OCI-LY7 (cell line): ENCODE data around the gene DYNAP. TPM values are rescaled to one million over a fixed set of nuclear protein-coding genes. Genes with fewer than 3 reads are reported as not detected.

Experiments used
- BruUV-seq: library from RNA; stranded (reverse); fragments of 400-500 nt; replicated peaks from 2 replicates; lab custom pipeline; 2021; lab: Mats Ljungman, UMichigan
- CTCF ChIA-PET: fragments of 300-600 bp; sonication (Branson Sonifier 250); formaldehyde crosslinking; loops from one replicate; lab custom pipeline; 2022; ENCODE audit warnings: antibody characterized with exemption; ENCODE audit not compliant: unreplicated experiment; lab: Charles Lee
- POLR2A ChIA-PET: fragments of 300-600 bp; sonication (Branson Sonifier 250); formaldehyde crosslinking; loops from one replicate; lab custom pipeline; 2022; ENCODE audit warnings: antibody characterized with exemption; lab: Charles Lee
- DNase-seq: peaks from one replicate; pipeline ENCODE4 v3.0.0-alpha.2; 2015; ENCODE audit warnings: low spot score
- H2AFZ ChIP-seq: fragments of 200-600 bp; sonication (generic), shearing (Covaris generic); 2 replicates; pipeline ENCODE4 v1.6.1; 2014; ENCODE audit warnings: mild to moderate bottlenecking, antibody characterized with exemption, low read length, moderate library complexity
- H3K27ac ChIP-seq: fragments of 200-600 bp; sonication (generic); 2 replicates; pipeline ENCODE4 v1.5.1; 2014; ENCODE audit warnings: mixed run types, low read depth, mild to moderate bottlenecking, moderate library complexity, low read length, inconsistent platforms; ENCODE audit not compliant: poor library complexity, severe bottlenecking
- H3K36me3 ChIP-seq: fragments of 200-600 bp; sonication (generic); 2 replicates; pipeline ENCODE4 v1.6.1; 2014; ENCODE audit warnings: mild to moderate bottlenecking, antibody characterized with exemption, low read length, moderate library complexity, mixed read lengths; ENCODE audit not compliant: insufficient read depth
- H3K4me1 ChIP-seq: fragments of 200-600 bp; sonication (generic); 2 replicates; pipeline ENCODE4 v1.5.1; 2014; ENCODE audit warnings: mild to moderate bottlenecking, low read length; ENCODE audit not compliant: insufficient read depth, poor library complexity, severe bottlenecking
- H3K4me2 ChIP-seq: fragments of 200-600 bp; sonication (generic); 2 replicates; pipeline ENCODE4 v1.6.1; 2014; ENCODE audit warnings: mild to moderate bottlenecking, low read length
- H3K4me3 ChIP-seq: fragments of 200-600 bp; sonication (generic); 2 replicates; pipeline ENCODE4 v1.5.1; 2014; ENCODE audit warnings: mild to moderate bottlenecking, low read depth, low read length; ENCODE audit not compliant: poor library complexity, severe bottlenecking
- H3K79me2 ChIP-seq: fragments of 200-600 bp; sonication (generic); 2 replicates; pipeline ENCODE4 v1.6.1; 2016; ENCODE audit warnings: low read depth, mild to moderate bottlenecking, low read length, moderate library complexity, mixed read lengths; ENCODE audit not compliant: insufficient read depth
- H3K9me2 ChIP-seq: fragments of 200-600 bp; sonication (generic); 2 replicates; pipeline ENCODE4 v1.6.1; 2016; ENCODE audit warnings: mild to moderate bottlenecking, low read length, mixed read lengths; ENCODE audit not compliant: insufficient read depth
- H3K9me3 ChIP-seq: fragments of 200-600 bp; sonication (generic); 2 replicates; pipeline ENCODE4 v1.6.1; 2014; ENCODE audit warnings: mild to moderate bottlenecking, mixed run types, low read length, mixed read lengths
- H4K20me1 ChIP-seq: fragments of 200-600 bp; sonication (generic); 2 replicates; pipeline ENCODE4 v1.6.1; 2014; ENCODE audit warnings: mild to moderate bottlenecking, antibody characterized with exemption, low read length, moderate library complexity, mixed read lengths; ENCODE audit not compliant: insufficient read depth
- EZH2phosphoT487 ChIP-seq: fragments of 200-600 bp; sonication (generic); IDR thresholded peaks from 2 replicates; pipeline ENCODE4 v1.6.1; 2018; ENCODE audit warnings: low read depth, borderline replicate concordance, mild to moderate bottlenecking, mixed run types, antibody characterized with exemption, low read length, moderate library complexity, mixed read lengths
- intact Hi-C: fragments of 100-400 bp; cut with micrococcal nuclease; formaldehyde crosslinking; loops from one replicate; pipeline ENCODE4 v1.10.0; 2022; ENCODE audit not compliant: unreplicated experiment
- total RNA-seq, 2 experiments: library from RNA; depleted of rRNA in 1 of 2; stranded (reverse); fragments of >200 nt in 1 of 2; shearing (Covaris generic) in 1 of 2; gene quantifications; 2 replicates each; pipeline ENCODE4 v1.2.3, GENCODE V29; 2014 to 2022
- TF ChIP-seq, protein P1 (sequence below): fragments of 200-600 bp; sonication (generic); conservative IDR thresholded peaks from 2 replicates; pipeline ENCODE4 v1.5.1; 2014; ENCODE audit warnings: mild to moderate bottlenecking, antibody characterized with exemption, low read length, moderate library complexity, mixed read lengths

Gene DYNAP
- total RNA-seq, 2 experiments from 2014 or later = not detected

DNA sequence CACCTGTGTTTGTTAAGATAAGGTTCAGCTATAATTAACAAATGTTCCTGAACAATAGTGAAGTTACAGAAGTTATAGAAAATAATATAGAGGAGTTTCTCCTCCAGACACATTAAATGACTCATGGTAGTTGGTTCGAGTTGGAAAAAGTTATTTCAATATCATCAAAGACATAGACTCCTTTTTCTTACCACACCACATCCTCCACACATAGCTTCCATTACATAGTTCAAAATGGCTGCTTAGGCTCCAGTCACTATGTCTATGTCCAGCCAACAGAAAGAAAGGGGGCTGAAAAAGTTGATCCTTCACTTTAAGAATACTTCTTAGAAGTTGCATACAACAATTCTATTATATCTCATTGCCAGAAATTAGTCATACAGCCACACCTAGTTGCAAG, 50.7 kb downstream of the DYNAP start:
- BruUV-seq = no TSS peak
- Histone ChIP-seq H3K9me3 (no peaks in the 10 kb centered on the region), H3K4me2 (no peak overlapping the region), H3K27ac (no peak overlapping the region), H2AFZ (no peak overlapping the region), H4K20me1 (no peaks in the 10 kb centered on the region), H3K4me3 (no peak overlapping the region), H3K4me1 (no peaks in the 10 kb centered on the region), H3K36me3 (no peaks in the 10 kb centered on the region), H3K9me2 (no peaks in the 10 kb centered on the region), H3K79me2 (no peaks in the 10 kb centered on the region)
- intact Hi-C loops = no loop called here
- ChIA-PET POLR2A (no interaction called here), CTCF (no interaction called here)
- DNase-seq = no peak
- TF ChIP-seq, protein P1, sequence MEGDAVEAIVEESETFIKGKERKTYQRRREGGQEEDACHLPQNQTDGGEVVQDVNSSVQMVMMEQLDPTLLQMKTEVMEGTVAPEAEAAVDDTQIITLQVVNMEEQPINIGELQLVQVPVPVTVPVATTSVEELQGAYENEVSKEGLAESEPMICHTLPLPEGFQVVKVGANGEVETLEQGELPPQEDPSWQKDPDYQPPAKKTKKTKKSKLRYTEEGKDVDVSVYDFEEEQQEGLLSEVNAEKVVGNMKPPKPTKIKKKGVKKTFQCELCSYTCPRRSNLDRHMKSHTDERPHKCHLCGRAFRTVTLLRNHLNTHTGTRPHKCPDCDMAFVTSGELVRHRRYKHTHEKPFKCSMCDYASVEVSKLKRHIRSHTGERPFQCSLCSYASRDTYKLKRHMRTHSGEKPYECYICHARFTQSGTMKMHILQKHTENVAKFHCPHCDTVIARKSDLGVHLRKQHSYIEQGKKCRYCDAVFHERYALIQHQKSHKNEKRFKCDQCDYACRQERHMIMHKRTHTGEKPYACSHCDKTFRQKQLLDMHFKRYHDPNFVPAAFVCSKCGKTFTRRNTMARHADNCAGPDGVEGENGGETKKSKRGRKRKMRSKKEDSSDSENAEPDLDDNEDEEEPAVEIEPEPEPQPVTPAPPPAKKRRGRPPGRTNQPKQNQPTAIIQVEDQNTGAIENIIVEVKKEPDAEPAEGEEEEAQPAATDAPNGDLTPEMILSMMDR = no peak
- TF ChIP-seq EZH2phosphoT487 = no peak

DNA sequence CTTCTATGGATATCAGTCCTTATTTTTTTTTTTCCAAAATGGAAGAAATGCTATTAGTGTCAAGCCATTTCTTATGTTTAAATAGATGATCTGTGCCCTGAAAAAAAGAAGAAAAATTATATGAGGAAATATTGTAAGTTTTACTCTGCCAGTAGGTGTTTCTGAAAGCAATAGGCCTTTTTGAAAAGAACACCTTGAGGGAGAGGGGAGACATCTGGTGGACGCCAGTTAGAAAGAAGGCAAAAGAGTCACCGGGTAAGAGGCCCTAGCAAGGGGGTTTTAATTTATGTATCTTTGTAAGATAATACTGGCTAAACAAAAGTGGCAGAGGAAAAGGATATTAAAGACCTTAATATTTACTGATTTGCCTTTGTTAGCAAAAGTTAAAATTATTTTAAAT, 56.1 kb downstream of the DYNAP start:
- no TSS peak for BruUV-seq
- Histone ChIP-seq H3K4me1 (no peaks in the 10 kb centered on the region), H2AFZ (no peak overlapping the region), H3K79me2 (no peaks in the 10 kb centered on the region), H3K9me3 (no peaks in the 10 kb centered on the region), H3K4me3 (no peak overlapping the region), H3K4me2 (no peak overlapping the region), H3K9me2 (no peaks in the 10 kb centered on the region), H3K27ac (no peak overlapping the region), H3K36me3 (no peaks in the 10 kb centered on the region), H4K20me1 (no peaks in the 10 kb centered on the region)
- CTCF ChIA-PET = no interaction called here
- intact Hi-C loops = no loop called here
- TF ChIP-seq, protein P1 = peak; percentile 67
- TF ChIP-seq EZH2phosphoT487 = no peak
- DNase-seq = peak; percentile 31
- POLR2A ChIA-PET = interaction anchor here (0.5 kb wide), 1 partner anchor 293 kb away, joined by 3 read pairs; no protein-coding TSS in a partner anchor

Other genes with a start within 250 kb of the DYNAP start
- gene STARD6, start 233.4 kb upstream of the DYNAP start, total RNA-seq (2014; rRNA removed; shearing (Covaris generic)) = not detected in 2 replicates
- gene STARD6, start 233.4 kb upstream of the DYNAP start, total RNA-seq (2022) = not detected in 2 replicates
- 4.9 and 5.4 TPM in 2 replicates for gene C18orf54, start 233.3 kb upstream of the DYNAP start, total RNA-seq (2014; rRNA removed; shearing (Covaris generic))
- 14.1 and 17.5 TPM in 2 replicates for gene C18orf54, start 233.3 kb upstream of the DYNAP start, total RNA-seq (2022)
- gene RAB27B, start 237.2 kb downstream of the DYNAP start, total RNA-seq (2014; rRNA removed; shearing (Covaris generic)) = not detected in 2 replicates
- not detected in 2 replicates for gene RAB27B, start 237.2 kb downstream of the DYNAP start, total RNA-seq (2022)